GM23338 (cell line): ENCODE data around the gene IWS1. TPM values are rescaled to one million over a fixed set of nuclear protein-coding genes. Genes with fewer than 3 reads are reported as not detected.
A peak's percentile ranks its signal among the peaks of the same experiment; 100 is the strongest.

Source experiments
- ATAC-seq: fragments of 200-7000 bp; cut with Tn5 transposase; 3 replicates; pipeline ENCODE4 v1.9.1; 2020
- DNase-seq: peaks from one replicate; pipeline ENCODE4 v3.0.0-alpha.2; 2015; ENCODE audit warnings: low spot score
- H2AFZ ChIP-seq: fragments of 200-600 bp; sonication (generic); 2 replicates; pipeline ENCODE4 v1.8.0; 2016; ENCODE audit warnings: antibody characterized with exemption, mild to moderate bottlenecking, moderate library complexity
- H3F3A ChIP-seq: fragments of 200-600 bp; sonication (generic); replicated peaks from 2 replicates; pipeline ENCODE4 v1.8.0; 2017; ENCODE audit warnings: antibody characterized with exemption, mixed run types, low read depth
- H3K27ac ChIP-seq: fragments of 200-600 bp; sonication (generic); 2 replicates; pipeline ENCODE4 v1.6.1; 2016; ENCODE audit warnings: low read depth
- H3K27me3 ChIP-seq: fragments of 200-600 bp; sonication (generic); 2 replicates; pipeline ENCODE4 v1.8.0; 2016; ENCODE audit warnings: mild to moderate bottlenecking, mixed run types, moderate library complexity; ENCODE audit not compliant: insufficient read depth
- H3K36me3 ChIP-seq: fragments of 200-600 bp; sonication (generic); 2 replicates; pipeline ENCODE4 v1.8.0; 2016; ENCODE audit warnings: mild to moderate bottlenecking; ENCODE audit not compliant: insufficient read depth
- H3K4me1 ChIP-seq: fragments of 200-600 bp; sonication (generic); 2 replicates; pipeline ENCODE4 v1.8.0; 2016; ENCODE audit warnings: mild to moderate bottlenecking, moderate library complexity; ENCODE audit not compliant: insufficient read depth
- H3K4me2 ChIP-seq: fragments of 200-600 bp; sonication (generic); 2 replicates; pipeline ENCODE4 v1.7.1; 2017; ENCODE audit warnings: mixed run types
- H3K4me3 ChIP-seq: fragments of 200-600 bp; sonication (generic); 2 replicates; pipeline ENCODE4 v1.6.1; 2016; ENCODE audit warnings: mixed run types
- H3K79me2 ChIP-seq: fragments of 200-600 bp; sonication (generic); replicated peaks from 2 replicates; pipeline ENCODE4 v1.8.0; 2017; ENCODE audit warnings: mild to moderate bottlenecking; ENCODE audit not compliant: insufficient read depth
- H3K9me2 ChIP-seq: fragments of 200-600 bp; sonication (generic); 2 replicates; pipeline ENCODE4 v1.8.0; 2017; ENCODE audit not compliant: insufficient read depth
- H4K20me1 ChIP-seq: fragments of 200-600 bp; sonication (generic); replicated peaks from 2 replicates; pipeline ENCODE4 v1.8.0; 2017; ENCODE audit warnings: mild to moderate bottlenecking; ENCODE audit not compliant: insufficient read depth
- H3K27ac Mint-ChIP-seq: 2 replicates; pipeline ENCODE4 v1.8.0; 2020; ENCODE audit warnings: inconsistent platforms, mild to moderate bottlenecking, moderate library complexity, mixed read lengths
- H3K27me3 Mint-ChIP-seq: 3 replicates; pipeline ENCODE4 v1.8.0; 2022; ENCODE audit warnings: low read depth, mild to moderate bottlenecking, moderate library complexity, mixed read lengths, inconsistent platforms; ENCODE audit not compliant: insufficient read depth, poor library complexity
- H3K36me3 Mint-ChIP-seq: 3 replicates; pipeline ENCODE4 v1.8.0; 2021; ENCODE audit warnings: low read depth, mild to moderate bottlenecking, inconsistent platforms, moderate library complexity, mixed read lengths
- H3K4me1 Mint-ChIP-seq: 3 replicates; pipeline ENCODE4 v1.8.0; 2020; ENCODE audit warnings: mild to moderate bottlenecking, inconsistent platforms, mixed read lengths
- H3K4me3 Mint-ChIP-seq: 3 replicates; pipeline ENCODE4 v1.8.0; 2021; ENCODE audit warnings: moderate library complexity, mild to moderate bottlenecking, inconsistent platforms, mixed read lengths
- H3K9me3 Mint-ChIP-seq: 3 replicates; pipeline ENCODE4 v1.8.0; 2020; ENCODE audit warnings: moderate library complexity, mild to moderate bottlenecking, inconsistent platforms, mixed read lengths
- CREB1 ChIP-seq: fragments of 250-450 bp; sonication (Bioruptor Pico); IDR thresholded peaks from 2 replicates; pipeline ENCODE4 v1.5.0; 2020; ENCODE audit warnings: low read depth, mild to moderate bottlenecking, moderate library complexity
- EZH2 ChIP-seq: fragments of 200-600 bp; sonication (generic); IDR thresholded peaks from one replicate; pipeline ENCODE4 v1.8.0; 2017; ENCODE audit warnings: antibody characterized with exemption, mild to moderate bottlenecking, low read depth; ENCODE audit not compliant: unreplicated experiment
- EZH2phosphoT487 ChIP-seq: fragments of 200-600 bp; sonication (generic); IDR thresholded peaks from one replicate; pipeline ENCODE4 v1.8.1; 2018; ENCODE audit warnings: antibody characterized with exemption; ENCODE audit not compliant: unreplicated experiment
- JUNB ChIP-seq: IDR thresholded peaks from one replicate; pipeline ENCODE4 v1.6.1; 2016; ENCODE audit warnings: antibody characterized with exemption; ENCODE audit not compliant: unreplicated experiment
- NANOG ChIP-seq: IDR thresholded peaks from 2 replicates; pipeline ENCODE4 v1.6.1; 2016; ENCODE audit warnings: antibody characterized with exemption, borderline replicate concordance
- ZNF331 ChIP-seq: fragments of 250-450 bp; sonication (Bioruptor Pico); IDR thresholded peaks from 2 replicates; pipeline ENCODE4 v1.5.0; 2020; ENCODE audit warnings: low read depth, mild to moderate bottlenecking, moderate library complexity
- polyA plus RNA-seq: library from polyadenylated mRNA; unstranded; fragments of >200 nt; fragmentation: Nextera tagmentation; extraction: Ambion mirVana; gene quantifications from 2 replicates; pipeline ENCODE4 v1.2.1, GENCODE V29; 2016
- total RNA-seq: library from RNA; depleted of rRNA; stranded (reverse); fragments of >200 nt; shearing (Covaris generic); gene quantifications from 2 replicates; pipeline ENCODE4 v1.2.3, GENCODE V29; 2014
- TF ChIP-seq, protein P1 (sequence below): fragments of 250-450 bp; sonication (Bioruptor Pico); IDR thresholded peaks from 2 replicates; pipeline ENCODE4 v1.5.0; 2020; ENCODE audit warnings: mild to moderate bottlenecking, moderate library complexity
- TF ChIP-seq, protein P2 (sequence below): IDR thresholded peaks from 2 replicates; pipeline ENCODE4 v1.6.1; 2016; ENCODE audit warnings: antibody characterized with exemption

IWS1 gene
- total and polyA plus RNA-seq, 2 experiments from 2014 or later, result 82.8 to 97.2 TPM

DNA sequence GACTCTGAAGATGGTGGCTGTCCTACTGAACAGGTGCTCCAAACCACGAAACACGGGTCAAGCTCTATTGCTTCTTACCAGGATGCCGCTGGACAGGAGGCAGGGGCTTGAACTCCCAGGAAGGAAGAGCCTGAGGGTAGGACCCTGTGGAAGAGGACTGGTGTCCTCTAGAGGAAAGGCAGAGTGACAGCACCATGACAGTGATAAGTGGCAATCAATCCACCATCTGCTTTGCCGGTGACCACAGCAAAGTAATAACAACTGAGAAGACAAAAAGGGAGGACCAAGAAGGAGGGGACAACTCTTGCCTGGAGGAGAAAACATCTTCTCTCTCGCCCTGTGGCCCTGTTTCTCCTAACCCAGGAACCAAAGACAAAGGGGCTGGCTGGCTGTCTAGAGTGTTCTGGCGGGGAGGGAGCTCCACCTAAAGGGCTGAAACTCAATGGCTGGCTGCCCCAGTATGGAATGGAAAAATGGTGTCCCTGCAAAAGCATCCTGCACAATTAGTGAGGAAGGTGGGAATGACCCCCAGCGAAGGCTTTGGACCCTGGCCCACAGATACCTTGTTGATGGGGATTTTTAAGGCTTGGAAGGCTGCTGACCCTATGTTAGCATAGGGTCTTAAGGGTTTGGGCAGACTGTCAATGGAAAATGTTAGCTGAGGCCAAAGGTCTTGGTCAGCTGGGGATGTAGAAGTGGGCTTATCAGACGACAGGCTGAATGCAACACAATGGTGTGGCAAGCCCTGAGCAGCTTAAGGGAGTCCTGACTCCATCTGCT, 72.7 kb downstream of the IWS1 start (continued):
- TF ChIP-seq, protein P1, sequence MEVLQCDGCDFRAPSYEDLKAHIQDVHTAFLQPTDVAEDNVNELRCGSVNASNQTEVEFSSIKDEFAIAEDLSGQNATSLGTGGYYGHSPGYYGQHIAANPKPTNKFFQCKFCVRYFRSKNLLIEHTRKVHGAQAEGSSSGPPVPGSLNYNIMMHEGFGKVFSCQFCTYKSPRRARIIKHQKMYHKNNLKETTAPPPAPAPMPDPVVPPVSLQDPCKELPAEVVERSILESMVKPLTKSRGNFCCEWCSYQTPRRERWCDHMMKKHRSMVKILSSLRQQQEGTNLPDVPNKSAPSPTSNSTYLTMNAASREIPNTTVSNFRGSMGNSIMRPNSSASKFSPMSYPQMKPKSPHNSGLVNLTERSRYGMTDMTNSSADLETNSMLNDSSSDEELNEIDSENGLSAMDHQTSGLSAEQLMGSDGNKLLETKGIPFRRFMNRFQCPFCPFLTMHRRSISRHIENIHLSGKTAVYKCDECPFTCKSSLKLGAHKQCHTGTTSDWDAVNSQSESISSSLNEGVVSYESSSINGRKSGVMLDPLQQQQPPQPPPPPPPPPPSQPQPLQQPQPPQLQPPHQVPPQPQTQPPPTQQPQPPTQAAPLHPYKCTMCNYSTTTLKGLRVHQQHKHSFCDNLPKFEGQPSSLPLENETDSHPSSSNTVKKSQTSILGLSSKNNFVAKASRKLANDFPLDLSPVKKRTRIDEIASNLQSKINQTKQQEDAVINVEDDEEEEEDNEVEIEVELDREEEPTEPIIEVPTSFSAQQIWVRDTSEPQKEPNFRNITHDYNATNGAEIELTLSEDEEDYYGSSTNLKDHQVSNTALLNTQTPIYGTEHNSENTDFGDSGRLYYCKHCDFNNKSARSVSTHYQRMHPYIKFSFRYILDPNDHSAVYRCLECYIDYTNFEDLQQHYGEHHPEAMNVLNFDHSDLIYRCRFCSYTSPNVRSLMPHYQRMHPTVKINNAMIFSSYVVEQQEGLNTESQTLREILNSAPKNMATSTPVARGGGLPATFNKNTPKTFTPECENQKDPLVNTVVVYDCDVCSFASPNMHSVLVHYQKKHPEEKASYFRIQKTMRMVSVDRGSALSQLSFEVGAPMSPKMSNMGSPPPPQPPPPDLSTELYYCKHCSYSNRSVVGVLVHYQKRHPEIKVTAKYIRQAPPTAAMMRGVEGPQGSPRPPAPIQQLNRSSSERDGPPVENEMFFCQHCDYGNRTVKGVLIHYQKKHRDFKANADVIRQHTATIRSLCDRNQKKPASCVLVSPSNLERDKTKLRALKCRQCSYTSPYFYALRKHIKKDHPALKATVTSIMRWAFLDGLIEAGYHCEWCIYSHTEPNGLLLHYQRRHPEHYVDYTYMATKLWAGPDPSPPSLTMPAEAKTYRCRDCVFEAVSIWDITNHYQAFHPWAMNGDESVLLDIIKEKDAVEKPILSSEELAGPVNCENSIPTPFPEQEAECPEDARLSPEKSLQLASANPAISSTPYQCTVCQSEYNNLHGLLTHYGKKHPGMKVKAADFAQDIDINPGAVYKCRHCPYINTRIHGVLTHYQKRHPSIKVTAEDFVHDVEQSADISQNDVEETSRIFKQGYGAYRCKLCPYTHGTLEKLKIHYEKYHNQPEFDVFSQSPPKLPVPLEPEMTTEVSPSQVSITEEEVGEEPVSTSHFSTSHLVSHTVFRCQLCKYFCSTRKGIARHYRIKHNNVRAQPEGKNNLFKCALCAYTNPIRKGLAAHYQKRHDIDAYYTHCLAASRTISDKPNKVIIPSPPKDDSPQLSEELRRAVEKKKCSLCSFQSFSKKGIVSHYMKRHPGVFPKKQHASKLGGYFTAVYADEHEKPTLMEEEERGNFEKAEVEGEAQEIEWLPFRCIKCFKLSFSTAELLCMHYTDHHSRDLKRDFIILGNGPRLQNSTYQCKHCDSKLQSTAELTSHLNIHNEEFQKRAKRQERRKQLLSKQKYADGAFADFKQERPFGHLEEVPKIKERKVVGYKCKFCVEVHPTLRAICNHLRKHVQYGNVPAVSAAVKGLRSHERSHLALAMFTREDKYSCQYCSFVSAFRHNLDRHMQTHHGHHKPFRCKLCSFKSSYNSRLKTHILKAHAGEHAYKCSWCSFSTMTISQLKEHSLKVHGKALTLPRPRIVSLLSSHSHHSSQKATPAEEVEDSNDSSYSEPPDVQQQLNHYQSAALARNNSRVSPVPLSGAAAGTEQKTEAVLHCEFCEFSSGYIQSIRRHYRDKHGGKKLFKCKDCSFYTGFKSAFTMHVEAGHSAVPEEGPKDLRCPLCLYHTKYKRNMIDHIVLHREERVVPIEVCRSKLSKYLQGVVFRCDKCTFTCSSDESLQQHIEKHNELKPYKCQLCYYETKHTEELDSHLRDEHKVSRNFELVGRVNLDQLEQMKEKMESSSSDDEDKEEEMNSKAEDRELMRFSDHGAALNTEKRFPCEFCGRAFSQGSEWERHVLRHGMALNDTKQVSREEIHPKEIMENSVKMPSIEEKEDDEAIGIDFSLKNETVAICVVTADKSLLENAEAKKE (CRISPR knock-in tag), result peak; percentile 44; the same call in 1 of the 2 replicates

DNA sequence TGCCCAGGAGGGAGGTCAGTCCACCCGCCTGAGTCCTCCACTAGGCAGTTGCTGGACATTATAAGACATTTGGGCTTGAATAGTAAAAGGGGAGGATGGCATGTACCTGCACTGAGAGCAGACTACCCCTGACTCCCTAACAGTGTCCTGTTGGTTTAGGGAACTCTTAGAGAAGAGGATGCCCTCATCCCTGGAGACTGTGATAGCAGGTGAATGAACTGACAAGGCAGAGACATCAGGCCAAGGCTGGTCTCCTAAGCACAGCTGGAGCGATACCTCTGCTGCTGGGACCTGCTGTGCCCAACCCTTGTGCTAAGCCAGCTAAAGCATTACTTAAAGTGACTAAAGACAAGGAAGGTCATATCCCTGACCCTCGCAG, 73.3 kb downstream of the IWS1 start:
- Histone ChIP-seq H3K4me1 (peaks cover 33% of the 10 kb centered on the region), H3K9me2 (no peaks in the 10 kb centered on the region), H3K4me3 (no peak overlapping the region), H3K36me3 (no peaks in the 10 kb centered on the region), H3K27ac (no peak overlapping the region), H3K4me2 (no peak overlapping the region), H4K20me1 (no peaks in the 10 kb centered on the region), H3K79me2 (no peaks in the 10 kb centered on the region), H3F3A (peaks cover 7% of the 10 kb centered on the region; the same call in 1 of the 2 replicates), H2AFZ (no peak overlapping the region), H3K27me3 (no peaks in the 10 kb centered on the region)
- peaks cover 42% of the 10 kb centered on the region for H3K4me1 Mint-ChIP-seq
- H3K36me3 Mint-ChIP-seq, result no peaks in the 10 kb centered on the region
- H3K27ac Mint-ChIP-seq, result no peak overlapping the region
- ATAC-seq (no peak), DNase-seq (no peak)
- peaks cover 5% of the 10 kb centered on the region for H3K27me3 Mint-ChIP-seq
- H3K4me3 Mint-ChIP-seq, result no peak overlapping the region
- H3K9me3 Mint-ChIP-seq, result no peaks in the 10 kb centered on the region
- TF ChIP-seq JUNB (no peak), ZNF331 (CRISPR knock-in tag) (no peak), EZH2 (no peak), EZH2phosphoT487 (no peak), NANOG (no peak), CREB1 (CRISPR knock-in tag) (no peak)
- TF ChIP-seq, protein P2, sequence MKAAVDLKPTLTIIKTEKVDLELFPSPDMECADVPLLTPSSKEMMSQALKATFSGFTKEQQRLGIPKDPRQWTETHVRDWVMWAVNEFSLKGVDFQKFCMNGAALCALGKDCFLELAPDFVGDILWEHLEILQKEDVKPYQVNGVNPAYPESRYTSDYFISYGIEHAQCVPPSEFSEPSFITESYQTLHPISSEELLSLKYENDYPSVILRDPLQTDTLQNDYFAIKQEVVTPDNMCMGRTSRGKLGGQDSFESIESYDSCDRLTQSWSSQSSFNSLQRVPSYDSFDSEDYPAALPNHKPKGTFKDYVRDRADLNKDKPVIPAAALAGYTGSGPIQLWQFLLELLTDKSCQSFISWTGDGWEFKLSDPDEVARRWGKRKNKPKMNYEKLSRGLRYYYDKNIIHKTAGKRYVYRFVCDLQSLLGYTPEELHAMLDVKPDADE, result no peak
- TF ChIP-seq, protein P1 (CRISPR knock-in tag), result no peak
